OCI-LY1 (cell line): ENCODE data around the gene EDEM2.

Source experiments
- EZH2 ChIP-seq: fragments of 200-600 bp; sonication (generic), shearing (Covaris generic); IDR thresholded peaks from 2 replicates; pipeline ENCODE4 v1.8.0; 2017; ENCODE audit warnings: borderline replicate concordance, mixed run types, mild to moderate bottlenecking, antibody characterized with exemption, low read length, moderate library complexity, mixed read lengths
- TF ChIP-seq, protein P1 (sequence below): fragments of 200-600 bp; sonication (generic), shearing (Covaris generic); IDR thresholded peaks from 2 replicates; pipeline ENCODE4 v1.5.1; 2017; ENCODE audit warnings: mild to moderate bottlenecking, antibody characterized with exemption, low read length, moderate library complexity, mixed read lengths

DNA sequence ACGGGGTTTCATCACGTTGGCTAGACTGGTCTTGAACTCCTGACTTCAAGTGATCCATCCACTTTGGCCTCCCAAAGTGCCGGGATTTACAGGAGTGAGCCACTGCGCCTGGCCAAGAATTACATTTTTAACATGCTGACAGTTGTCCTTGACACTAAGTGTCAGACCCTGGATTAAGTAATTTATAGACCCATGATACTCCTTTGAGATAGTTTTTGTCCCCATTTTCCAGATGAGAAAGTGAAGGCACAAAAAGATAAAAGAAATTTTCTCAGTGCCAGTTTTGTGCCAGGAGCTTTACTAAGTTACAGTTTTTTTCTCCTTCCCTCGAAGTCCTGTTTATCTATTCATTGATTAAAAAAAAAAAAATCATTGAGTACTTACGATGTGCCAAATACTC lies 9.8 kb upstream of the EDEM2 start:
- TF ChIP-seq, protein P1, sequence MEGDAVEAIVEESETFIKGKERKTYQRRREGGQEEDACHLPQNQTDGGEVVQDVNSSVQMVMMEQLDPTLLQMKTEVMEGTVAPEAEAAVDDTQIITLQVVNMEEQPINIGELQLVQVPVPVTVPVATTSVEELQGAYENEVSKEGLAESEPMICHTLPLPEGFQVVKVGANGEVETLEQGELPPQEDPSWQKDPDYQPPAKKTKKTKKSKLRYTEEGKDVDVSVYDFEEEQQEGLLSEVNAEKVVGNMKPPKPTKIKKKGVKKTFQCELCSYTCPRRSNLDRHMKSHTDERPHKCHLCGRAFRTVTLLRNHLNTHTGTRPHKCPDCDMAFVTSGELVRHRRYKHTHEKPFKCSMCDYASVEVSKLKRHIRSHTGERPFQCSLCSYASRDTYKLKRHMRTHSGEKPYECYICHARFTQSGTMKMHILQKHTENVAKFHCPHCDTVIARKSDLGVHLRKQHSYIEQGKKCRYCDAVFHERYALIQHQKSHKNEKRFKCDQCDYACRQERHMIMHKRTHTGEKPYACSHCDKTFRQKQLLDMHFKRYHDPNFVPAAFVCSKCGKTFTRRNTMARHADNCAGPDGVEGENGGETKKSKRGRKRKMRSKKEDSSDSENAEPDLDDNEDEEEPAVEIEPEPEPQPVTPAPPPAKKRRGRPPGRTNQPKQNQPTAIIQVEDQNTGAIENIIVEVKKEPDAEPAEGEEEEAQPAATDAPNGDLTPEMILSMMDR, result no peak
- TF ChIP-seq EZH2, result no peak
